Measurements from ENCODE around the gene UPF1. TPM values are rescaled to one million over a fixed set of nuclear protein-coding genes. Genes with fewer than 3 reads are reported as not detected.

UPF1 gene
- total and polyA plus RNA-seq, 5 donors: 31.4 to 40.0 (median 35.8) TPM

- ATAC-seq (peak in 1 of 2 donors; percentile 5), DNase-seq (peak in 1 of 3 donors; percentile 43)
- no peak overlapping the region for H3K27ac ChIP-seq (ENCODE audit: low read length)
- H3K27me3 ChIP-seq (ENCODE audit: control insufficient read depth, insufficient read depth): no peaks in the 10 kb centered on the region
- no peak overlapping the region for H3K4me3 ChIP-seq (ENCODE audit: low read length)
- no peaks in the 10 kb centered on the region for H3K9me3 ChIP-seq (ENCODE audit: control insufficient read depth, low read length)
- H3K4me1 ChIP-seq (ENCODE audit: control insufficient read depth, insufficient read depth, low read length): no peaks in the 10 kb centered on the region
- intact Hi-C loops (cut with DNase I): no loop called here
- WGBS: 88% methylated on average over 25 of the region's 25 CpGs
These were observed 46.5 kb downstream of the UPF1 start for GRCh38 chr19:18878058-18878797.

- Histone ChIP-seq H3K27ac (ENCODE audit: low read length) (no peak overlapping the region), H3K4me1 (ENCODE audit: control insufficient read depth, insufficient read depth, low read length) (no peaks in the 10 kb centered on the region), H3K9me3 (ENCODE audit: control insufficient read depth, low read length) (no peaks in the 10 kb centered on the region), H3K27me3 (ENCODE audit: control insufficient read depth, insufficient read depth) (no peaks in the 10 kb centered on the region), H3K4me3 (ENCODE audit: low read length) (no peak overlapping the region)
- intact Hi-C loops (cut with DNase I): no loop called here
- WGBS: 88% methylated on average over 34 of the region's 34 CpGs
- peak; percentile 12 to 15 for ATAC-seq
- DNase-seq: peak in 1 of 3 donors; percentile 48
These were observed 47.3 kb downstream of the UPF1 start for GRCh38 chr19:18878858-18879578.

- DNase-seq (peak in 1 of 3 donors; percentile 53), ATAC-seq (peak; percentile 51 to 63)
- Histone ChIP-seq H3K4me1 (ENCODE audit: control insufficient read depth, insufficient read depth, low read length) (no peaks in the 10 kb centered on the region), H3K4me3 (ENCODE audit: low read length) (no peak overlapping the region), H3K27ac (ENCODE audit: low read length) (no peak overlapping the region), H3K27me3 (ENCODE audit: control insufficient read depth, insufficient read depth) (no peaks in the 10 kb centered on the region), H3K9me3 (ENCODE audit: control insufficient read depth, low read length) (no peaks in the 10 kb centered on the region)
- 74% methylated on average over 13 of the region's 13 CpGs for WGBS
- intact Hi-C loops (cut with DNase I): no loop called here
These were observed 48.0 kb downstream of the UPF1 start for GRCh38 chr19:18879579-18880373.

GRCh38 chr19:18881491-18881890 is 49.7 kb downstream of the UPF1 start:
- no peak for DNase-seq
- 87% methylated on average over 7 of the region's 7 CpGs for WGBS

GRCh38 chr19:18883526-18884304 is 52.0 kb downstream of the UPF1 start:
- Histone ChIP-seq H3K27ac (ENCODE audit: low read length) (no peak overlapping the region), H3K4me1 (ENCODE audit: control insufficient read depth, insufficient read depth, low read length) (no peaks in the 10 kb centered on the region), H3K4me3 (ENCODE audit: low read length) (no peak overlapping the region), H3K27me3 (ENCODE audit: control insufficient read depth, insufficient read depth) (no peaks in the 10 kb centered on the region), H3K9me3 (ENCODE audit: control insufficient read depth, low read length) (no peaks in the 10 kb centered on the region)
- WGBS: 85% methylated on average over 30 of the region's 30 CpGs
- no peak for ATAC-seq
- intact Hi-C loops (cut with DNase I): no loop called here
- peak in 1 of 3 donors; percentile 37 for DNase-seq

More at GRCh38 chr19:18881491-18881890, 49.7 kb downstream of the UPF1 start:
- ATAC-seq: no peak
- intact Hi-C loops (cut with DNase I): no loop called here
- Histone ChIP-seq H3K9me3 (ENCODE audit: control insufficient read depth, low read length) (no peaks in the 10 kb centered on the region), H3K27ac (ENCODE audit: low read length) (no peak overlapping the region), H3K27me3 (ENCODE audit: control insufficient read depth, insufficient read depth) (no peaks in the 10 kb centered on the region), H3K4me3 (ENCODE audit: low read length) (no peak overlapping the region), H3K4me1 (ENCODE audit: control insufficient read depth, insufficient read depth, low read length) (no peaks in the 10 kb centered on the region)

GRCh38 chr19:18886972-18887371 is 55.2 kb downstream of the UPF1 start:
- Histone ChIP-seq H3K9me3 (ENCODE audit: control insufficient read depth, low read length) (no peaks in the 10 kb centered on the region), H3K4me3 (ENCODE audit: low read length) (no peak overlapping the region), H3K27ac (ENCODE audit: low read length) (no peak overlapping the region), H3K27me3 (ENCODE audit: control insufficient read depth, insufficient read depth) (no peaks in the 10 kb centered on the region), H3K4me1 (ENCODE audit: control insufficient read depth, insufficient read depth, low read length) (no peaks in the 10 kb centered on the region)
- intact Hi-C loops (cut with DNase I): no loop called here
- ATAC-seq (no peak), DNase-seq (no peak)
- 95% methylated on average over 4 of the region's 4 CpGs for WGBS

- 77% methylated on average over 10 of the region's 10 CpGs for WGBS
- intact Hi-C loops (cut with DNase I): no loop called here
- DNase-seq: no peak
These were observed 58.4 kb downstream of the UPF1 start for GRCh38 chr19:18889949-18890745.

GRCh38 chr19:18893587-18894253 is 62.0 kb downstream of the UPF1 start:
- 39% methylated on average over 18 of the region's 18 CpGs for WGBS
- no peak overlapping the region for H3K27ac ChIP-seq (ENCODE audit: low read length)
- DNase-seq (peak in 1 of 3 donors; percentile 19), ATAC-seq (no peak)
- H3K4me1 ChIP-seq (ENCODE audit: control insufficient read depth, insufficient read depth, low read length): peaks cover 5% of the 10 kb centered on the region
- intact Hi-C loops (cut with DNase I): no loop called here
- H3K4me3 ChIP-seq (ENCODE audit: low read length): no peak overlapping the region
- H3K9me3 ChIP-seq (ENCODE audit: control insufficient read depth, low read length): no peaks in the 10 kb centered on the region
- H3K27me3 ChIP-seq (ENCODE audit: control insufficient read depth, insufficient read depth): no peaks in the 10 kb centered on the region

More at GRCh38 chr19:18889949-18890745, 58.4 kb downstream of the UPF1 start:
- Histone ChIP-seq H3K9me3 (ENCODE audit: control insufficient read depth, low read length) (no peaks in the 10 kb centered on the region), H3K4me1 (ENCODE audit: control insufficient read depth, insufficient read depth, low read length) (peaks cover 5% of the 10 kb centered on the region), H3K4me3 (ENCODE audit: low read length) (no peak overlapping the region), H3K27me3 (ENCODE audit: control insufficient read depth, insufficient read depth) (no peaks in the 10 kb centered on the region), H3K27ac (ENCODE audit: low read length) (no peak overlapping the region)
- no peak for ATAC-seq

GRCh38 chr19:18894254-18895037 is 62.7 kb downstream of the UPF1 start:
- DNase-seq: peak; percentile 72 to 85 (median 82)
- peak; percentile 47 to 55 for ATAC-seq
- no peaks in the 10 kb centered on the region for H3K9me3 ChIP-seq (ENCODE audit: control insufficient read depth, low read length)
- H3K27ac ChIP-seq (ENCODE audit: low read length): no peak overlapping the region
- H3K4me3 ChIP-seq (ENCODE audit: low read length): no peak overlapping the region
- intact Hi-C loops (cut with DNase I): no loop called here
- H3K4me1 ChIP-seq (ENCODE audit: control insufficient read depth, insufficient read depth, low read length): peaks cover 5% of the 10 kb centered on the region
- 11% methylated on average over 28 of the region's 28 CpGs for WGBS
- H3K27me3 ChIP-seq (ENCODE audit: control insufficient read depth, insufficient read depth): no peaks in the 10 kb centered on the region
